Ovary (tissue), 9 donors: ENCODE measurements around the gene TPCN2. TPM values are rescaled to one million over a fixed set of nuclear protein-coding genes. Genes with fewer than 3 reads are reported as not detected.

Experiments
- DNase-seq, 5 donors: peaks; one replicate each; pipeline ENCODE4 v3.0.0-alpha.2; 2019 to 2020
- H3K27ac ChIP-seq, 2 donors: fragments of 200-600 bp; one replicate each; pipeline versions ENCODE4 v1.5.1 to v1.8.0; 2019 to 2022
- H3K27me3 ChIP-seq: fragments of 200-600 bp; one replicate; pipeline ENCODE4 v1.8.0; 2022
- H3K36me3 ChIP-seq: fragments of 200-600 bp; sonication (generic); one replicate; pipeline ENCODE4 v1.5.1; 2019
- H3K4me1 ChIP-seq: one replicate; pipeline ENCODE4 v1.8.1; 2013; ENCODE audit warnings: mild to moderate bottlenecking, moderate library complexity; ENCODE audit not compliant: insufficient read depth
- H3K4me3 ChIP-seq: fragments of 200-600 bp; sonication (generic); one replicate; pipeline ENCODE4 v1.5.1; 2017
- H3K9me3 ChIP-seq, 2 donors: fragments of 200-600 bp in 1 of 2; sonication (generic) in 1 of 2; one replicate each; pipeline versions ENCODE4 v1.5.1 to v1.8.1; 2013 to 2019; ENCODE audit warnings: mild to moderate bottlenecking in 1 of 2, moderate library complexity in 1 of 2
- EP300 ChIP-seq: sonication (generic); formaldehyde crosslinking; IDR thresholded peaks from one replicate; pipeline ENCODE4 v1.6.1; 2017; ENCODE audit warnings: antibody characterized with exemption
- POLR2A ChIP-seq: fragments of 450-650 bp; IDR thresholded peaks from one replicate; pipeline ENCODE4 v1.6.1; 2017; ENCODE audit warnings: antibody characterized with exemption, mild to moderate bottlenecking, moderate library complexity
- WGBS, 3 donors: extraction: QIAGEN DNeasy Blood & Tissue Kit in 1 of 3; methylation state at CpG; one replicate each; pipeline versions ENCODE4 v1.1.5 to v1.1.7; 2013 to 2017; 5-methylcytosine and 5-hydroxymethylcytosine counted together
- intact Hi-C, 4 donors: fragments of 100-400 bp; cut with DNase I; formaldehyde crosslinking; loops; one replicate each; pipeline versions ENCODE4 v1.11.0 to v1.15.1; 2022 to 2023
- microRNA counts: library from miRNA; unstranded; fragments of <30 nt; microRNA quantifications from one replicate; lab custom pipeline; 2016
- microRNA-seq, 3 donors: library from miRNA; unstranded; fragments of <30 nt; microRNA quantifications; one replicate each; pipeline versions ENCODE4 to v1.2.0, GENCODE V29; 2019 to 2020
- polyA plus RNA-seq, 2 donors: library from polyadenylated mRNA; stranded (reverse); fragments of 200-250 nt in 1 of 2; fragments of 350-450 nt in 1 of 2; fragmentation: Illumina TruSeq in 1 of 2; extraction: RNeasy Lipid Tissue Mini Kit (QIAGEN cat#74804) in 1 of 2; gene quantifications; one replicate each; pipeline ENCODE4 v1.2.3, GENCODE V29; 2013 to 2014
- small RNA-seq: library from RNA; depleted of rRNA; stranded (forward); fragments of <200 nt; gene quantifications from one replicate; pipeline ENCODE3, GENCODE V24; 2016
- total RNA-seq, 7 donors: library from RNA; depleted of rRNA in 2 of 7; stranded (reverse); fragments of >200 nt in 2 of 7; fragmentation: NEBNext Ultra II Directional in 3 of 7; extraction: Animal tissue kit (Norgen Biotek cat#: 25700) in 3 of 7; gene quantifications; one replicate each; pipeline versions ENCODE4 v1.1.0 to v1.2.4, GENCODE V29; 2016 to 2023
- TF ChIP-seq, protein P1 (sequence below), 3 donors: fragments of 450-650 bp in 2 of 3; fragments of 200-600 bp in 1 of 3; IDR thresholded peaks; one replicate each; pipeline versions ENCODE4 v1.5.1 to v1.8.0; 2016 to 2022; ENCODE audit warnings: antibody characterized with exemption in 3 of 3, mild to moderate bottlenecking in 1 of 3
- donor health status: DM: no; HTN: no; CAD: no; lungs with moderate emphysema.
- donor health status: DM: no; HTN: no; CAD: no.
- donor health status: Bipolar disorder and iron deficiency.
- donor health status: DM: yes; HTN: yes; CAD: no.
- donor health status: DM: no; HTN: no; CAD: no.
- donor health status: DM: yes; HTN: yes; CAD: no.

Gene TPCN2
- total and polyA plus RNA-seq, 9 donors, result 6.5 to 35.7 (median 23.3) TPM

DNA sequence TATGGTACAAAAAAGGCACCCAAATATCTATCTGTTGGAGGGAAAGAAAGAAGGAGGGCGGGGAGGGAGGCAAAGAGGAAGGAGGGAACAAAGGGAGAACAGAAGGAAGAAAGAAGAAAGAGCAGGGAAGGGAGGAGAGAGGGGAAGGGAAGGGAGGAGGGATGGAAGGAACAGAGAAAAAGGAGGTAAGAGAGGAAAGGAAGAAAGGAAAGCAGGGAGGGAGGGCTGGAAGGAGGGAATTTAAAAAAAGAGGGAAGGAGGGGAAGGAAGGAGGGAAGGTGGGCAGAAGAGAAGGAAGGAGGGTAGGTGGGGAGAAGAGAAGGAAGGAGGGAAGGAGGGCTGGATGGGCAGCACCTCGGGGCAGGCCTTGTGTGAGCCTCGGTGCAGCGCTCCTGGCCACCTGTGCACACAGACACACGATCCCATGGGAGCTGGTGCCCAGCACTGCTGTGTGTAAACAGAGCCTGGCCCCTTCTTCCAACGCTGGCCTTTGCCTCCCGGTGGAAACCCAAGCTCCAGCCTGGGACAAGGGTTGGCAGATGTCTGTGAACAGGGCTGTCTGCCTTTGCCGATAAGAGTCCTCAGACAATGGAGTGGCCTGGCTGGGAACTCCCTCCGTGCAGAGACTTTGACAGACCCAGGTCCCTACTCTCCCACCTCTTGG, 130.2 kb downstream of the TPCN2 start:
- H3K36me3 ChIP-seq, result no peaks in the 10 kb centered on the region
- no peaks in the 10 kb centered on the region for H3K9me3 ChIP-seq
- H3K27ac ChIP-seq, result no peak overlapping the region
- no peak for DNase-seq
- intact Hi-C loops, result no loop called here
- H3K27me3 ChIP-seq, result no peaks in the 10 kb centered on the region
- 74 to 80% (median 78%) methylated on average over 9 of the region's 9 CpGs for WGBS, 3 donors
- H3K4me1 ChIP-seq, result no peaks in the 10 kb centered on the region
- TF ChIP-seq, protein P1, sequence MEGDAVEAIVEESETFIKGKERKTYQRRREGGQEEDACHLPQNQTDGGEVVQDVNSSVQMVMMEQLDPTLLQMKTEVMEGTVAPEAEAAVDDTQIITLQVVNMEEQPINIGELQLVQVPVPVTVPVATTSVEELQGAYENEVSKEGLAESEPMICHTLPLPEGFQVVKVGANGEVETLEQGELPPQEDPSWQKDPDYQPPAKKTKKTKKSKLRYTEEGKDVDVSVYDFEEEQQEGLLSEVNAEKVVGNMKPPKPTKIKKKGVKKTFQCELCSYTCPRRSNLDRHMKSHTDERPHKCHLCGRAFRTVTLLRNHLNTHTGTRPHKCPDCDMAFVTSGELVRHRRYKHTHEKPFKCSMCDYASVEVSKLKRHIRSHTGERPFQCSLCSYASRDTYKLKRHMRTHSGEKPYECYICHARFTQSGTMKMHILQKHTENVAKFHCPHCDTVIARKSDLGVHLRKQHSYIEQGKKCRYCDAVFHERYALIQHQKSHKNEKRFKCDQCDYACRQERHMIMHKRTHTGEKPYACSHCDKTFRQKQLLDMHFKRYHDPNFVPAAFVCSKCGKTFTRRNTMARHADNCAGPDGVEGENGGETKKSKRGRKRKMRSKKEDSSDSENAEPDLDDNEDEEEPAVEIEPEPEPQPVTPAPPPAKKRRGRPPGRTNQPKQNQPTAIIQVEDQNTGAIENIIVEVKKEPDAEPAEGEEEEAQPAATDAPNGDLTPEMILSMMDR (IDR thresholded peaks at IDR 0.05), result no peak
- TF ChIP-seq POLR2A, result no peak
- no peak for TF ChIP-seq EP300
- H3K4me3 ChIP-seq, result no peak overlapping the region

DNA sequence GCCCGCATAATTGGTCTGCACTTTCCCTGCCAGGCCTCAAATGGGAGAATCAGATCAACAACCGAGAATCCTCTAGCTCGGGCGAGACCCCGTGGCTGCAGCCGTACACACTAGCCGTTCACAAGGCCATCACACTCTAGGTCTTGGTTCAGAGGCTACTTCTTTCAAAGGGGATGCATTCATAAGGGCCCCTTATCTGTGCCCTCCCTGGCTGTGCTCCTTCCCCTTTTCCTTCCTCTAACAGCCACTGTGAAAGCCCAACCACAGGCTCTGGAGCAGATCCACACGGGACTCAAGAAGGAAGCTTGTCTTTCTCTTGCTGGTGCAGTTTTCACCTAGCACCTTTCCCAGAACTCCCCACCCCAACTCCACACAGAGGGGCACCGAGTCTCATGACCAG, 131.5 kb downstream of the TPCN2 start:
- Histone ChIP-seq H3K4me1 (no peaks in the 10 kb centered on the region), H3K27me3 (no peaks in the 10 kb centered on the region), H3K4me3 (no peak overlapping the region), H3K27ac (no peak overlapping the region), H3K9me3 (no peaks in the 10 kb centered on the region), H3K36me3 (no peaks in the 10 kb centered on the region)
- intact Hi-C loops, result no loop called here
- no peak for DNase-seq
- 71 to 89% (median 74%) methylated on average over 9 of the region's 9 CpGs for WGBS, 3 donors
- TF ChIP-seq EP300, result no peak
- TF ChIP-seq, protein P1 (IDR thresholded peaks at IDR 0.05), result no peak
- TF ChIP-seq POLR2A, result no peak

DNA sequence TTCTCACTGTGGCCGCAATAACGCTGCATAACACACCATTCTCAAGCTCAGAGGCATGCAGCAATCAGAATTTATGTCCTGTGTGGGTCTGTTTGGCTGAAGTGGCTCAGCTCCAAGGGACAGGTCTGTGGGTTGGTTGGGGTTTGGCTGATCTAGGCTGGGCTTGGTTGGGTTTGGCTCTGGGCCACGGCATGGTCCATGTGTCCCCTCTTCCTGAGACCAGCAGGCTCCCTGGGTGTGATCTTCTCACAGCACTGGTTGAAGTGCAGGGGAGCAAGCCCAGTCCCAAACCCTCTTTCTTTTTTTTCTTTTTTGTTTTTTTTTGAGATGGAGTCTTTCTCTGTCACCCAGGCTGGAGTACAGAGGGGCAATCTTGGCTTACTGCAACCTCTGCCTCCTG, 132.0 kb downstream of the TPCN2 start:
- Histone ChIP-seq H3K27me3 (no peaks in the 10 kb centered on the region), H3K36me3 (no peaks in the 10 kb centered on the region), H3K4me1 (no peaks in the 10 kb centered on the region), H3K4me3 (no peak overlapping the region), H3K27ac (no peak overlapping the region), H3K9me3 (no peaks in the 10 kb centered on the region)
- WGBS, 3 donors, result 83 to 100% (median 91%) methylated on average over 3 of the region's 3 CpGs
- TF ChIP-seq POLR2A, result no peak
- TF ChIP-seq, protein P1 (IDR thresholded peaks at IDR 0.05), result no peak
- no peak for TF ChIP-seq EP300
- intact Hi-C loops, result no loop called here
- no peak for DNase-seq

DNA sequence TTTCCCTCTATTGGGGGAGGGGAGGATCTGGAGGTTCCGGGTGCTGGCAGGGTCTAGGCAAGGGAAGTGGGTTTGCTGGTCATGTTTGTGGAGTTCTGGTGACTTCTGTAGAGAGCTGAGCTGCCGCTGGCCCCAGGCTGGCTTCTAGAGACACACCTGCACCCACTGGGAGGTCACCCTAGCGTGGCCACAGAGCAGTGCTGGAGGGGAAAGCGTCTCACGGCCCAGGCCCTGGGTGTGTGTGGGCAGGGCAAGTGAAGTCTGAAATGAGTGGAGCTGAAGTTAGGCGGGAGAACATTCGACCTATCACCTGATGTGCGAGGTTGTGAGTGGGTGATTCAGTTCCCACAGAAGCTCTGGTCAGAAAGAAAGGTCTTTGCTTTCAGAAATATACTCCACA, 134.9 kb downstream of the TPCN2 start:
- intact Hi-C loops, result no loop called here
- H3K4me3 ChIP-seq, result no peak overlapping the region
- TF ChIP-seq, protein P1 (IDR thresholded peaks at IDR 0.05), result no peak
- TF ChIP-seq EP300 (no peak), POLR2A (no peak)
- no peak for DNase-seq
- no peak overlapping the region for H3K27ac ChIP-seq
- no peaks in the 10 kb centered on the region for H3K27me3 ChIP-seq
- 69 to 82% (median 74%) methylated on average over 8 of the region's 8 CpGs for WGBS, 3 donors
- H3K9me3 ChIP-seq, result peaks cover 0 to 7% of the 10 kb centered on the region in 2 donors
- no peaks in the 10 kb centered on the region for H3K4me1 ChIP-seq
- H3K36me3 ChIP-seq, result no peaks in the 10 kb centered on the region

MicroRNAs within 50 kb of the gene (microRNA counts, 767-probe panel; counts per million panel counts)
- microRNA hsa-miR-3164 (lab: Ali Mortazavi, UCI), result 530 counts per million, percentile 78 among the panel's probes with 10 or more counts

Small RNA genes lying within 50 kb of the gene (microRNA-seq; reads per million reads assigned to microRNA genes)
- 0.18 to 0.47 (median 0.38) reads per million in 3 donors for gene MIR3164

Small RNA genes lying within 50 kb of the gene (small RNA-seq; reads per million reads assigned to genes)
- not detected for gene MIR3164

Other genes starting within 250 kb of the TPCN2 start
- gene CPT1A, start 207.0 kb upstream of the TPCN2 start, total RNA-seq, result 10 to 100 TPM; 33.3 to 87.1 (median 44.3) TPM
- 10 to 100 TPM; 25.3 to 54.2 TPM for gene CPT1A, start 207.0 kb upstream of the TPCN2 start, polyA plus RNA-seq
- 10 to 100 TPM; 40.3 to 70.7 (median 51.9) TPM for gene MRPL21, start 145.1 kb upstream of the TPCN2 start, total RNA-seq
- gene MRPL21, start 145.1 kb upstream of the TPCN2 start, polyA plus RNA-seq, result 10 to 100 TPM; 64.0 to 74.7 TPM
- 10 to 100 TPM in 6 of 7 donors, 1 to 10 TPM in 1; 8.3 to 18.9 (median 16.2) TPM for gene IGHMBP2, start 145.0 kb upstream of the TPCN2 start, total RNA-seq
- 10 to 100 TPM; 13.7 to 14.1 TPM for gene IGHMBP2, start 145.0 kb upstream of the TPCN2 start, polyA plus RNA-seq
- gene MRGPRD, start 67.9 kb upstream of the TPCN2 start, total RNA-seq, result not detected
- not detected for gene MRGPRD, start 67.9 kb upstream of the TPCN2 start, polyA plus RNA-seq
- 100 to 1,000 TPM in 1 of 7 donors, 10 to 100 TPM in 6; 19.3 to 104 (median 35.2) TPM for gene MRGPRF, start 35.7 kb upstream of the TPCN2 start, total RNA-seq
- gene MRGPRF, start 35.7 kb upstream of the TPCN2 start, polyA plus RNA-seq, result 10 to 100 TPM in 1 of 2 donors, 1 to 10 TPM in 1; 8.6 to 40.7 TPM
- 1 to 10 TPM; 1.4 to 6.3 (median 3.1) TPM for gene SMIM38, start 107.0 kb downstream of the TPCN2 start, total RNA-seq
- gene SMIM38, start 107.0 kb downstream of the TPCN2 start, polyA plus RNA-seq, result under 1 TPM; 0.43 to 0.65 TPM
- under 1 TPM in 5 of 7 donors, not detected in 2; 0.12 to 0.79 (median 0.66) TPM for gene MYEOV, start 245.2 kb downstream of the TPCN2 start, total RNA-seq
- under 1 TPM in 1 of 2 donors, not detected in 1; 0.21 TPM for gene MYEOV, start 245.2 kb downstream of the TPCN2 start, polyA plus RNA-seq